ENCODE measurements around the gene C1orf52.
A peak's percentile ranks its signal among the peaks of the same experiment; 100 is the strongest.

Gene C1orf52

DNA sequence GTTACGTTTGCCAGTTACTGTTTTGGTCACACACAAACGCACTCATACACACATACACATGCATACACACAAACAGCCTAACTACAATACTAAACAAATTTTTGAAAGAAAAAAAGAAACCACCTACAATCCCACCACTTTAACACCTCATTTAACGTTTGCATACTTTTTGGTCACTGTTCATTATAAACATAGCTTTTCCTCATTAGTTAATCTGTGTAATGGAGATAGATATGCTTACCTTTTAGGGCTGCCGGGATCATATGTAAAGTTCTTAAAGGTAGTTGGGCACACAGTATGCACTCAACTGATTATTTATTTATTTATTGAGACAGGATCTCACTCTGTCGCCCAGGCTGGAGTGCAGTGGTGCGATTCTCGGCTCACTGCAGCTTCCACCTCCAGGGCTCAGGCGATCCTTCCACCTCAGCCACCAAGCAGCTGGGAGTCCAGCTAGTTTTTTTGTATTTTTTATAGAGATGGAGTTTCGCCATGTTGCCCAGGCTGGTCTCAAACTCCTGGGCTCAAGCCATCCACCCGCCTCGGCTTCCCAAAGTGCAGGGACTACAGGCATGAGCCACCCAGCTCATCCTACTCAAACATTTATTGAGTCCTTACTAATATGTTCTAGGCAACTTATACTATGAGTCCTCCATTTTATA, 17.6 kb upstream of the C1orf52 start:
- peak overlapping the region; percentile 99 for H3K4me3 ChIP-seq (replicated peaks; ENCODE audit: low read depth, low read length)

DNA sequence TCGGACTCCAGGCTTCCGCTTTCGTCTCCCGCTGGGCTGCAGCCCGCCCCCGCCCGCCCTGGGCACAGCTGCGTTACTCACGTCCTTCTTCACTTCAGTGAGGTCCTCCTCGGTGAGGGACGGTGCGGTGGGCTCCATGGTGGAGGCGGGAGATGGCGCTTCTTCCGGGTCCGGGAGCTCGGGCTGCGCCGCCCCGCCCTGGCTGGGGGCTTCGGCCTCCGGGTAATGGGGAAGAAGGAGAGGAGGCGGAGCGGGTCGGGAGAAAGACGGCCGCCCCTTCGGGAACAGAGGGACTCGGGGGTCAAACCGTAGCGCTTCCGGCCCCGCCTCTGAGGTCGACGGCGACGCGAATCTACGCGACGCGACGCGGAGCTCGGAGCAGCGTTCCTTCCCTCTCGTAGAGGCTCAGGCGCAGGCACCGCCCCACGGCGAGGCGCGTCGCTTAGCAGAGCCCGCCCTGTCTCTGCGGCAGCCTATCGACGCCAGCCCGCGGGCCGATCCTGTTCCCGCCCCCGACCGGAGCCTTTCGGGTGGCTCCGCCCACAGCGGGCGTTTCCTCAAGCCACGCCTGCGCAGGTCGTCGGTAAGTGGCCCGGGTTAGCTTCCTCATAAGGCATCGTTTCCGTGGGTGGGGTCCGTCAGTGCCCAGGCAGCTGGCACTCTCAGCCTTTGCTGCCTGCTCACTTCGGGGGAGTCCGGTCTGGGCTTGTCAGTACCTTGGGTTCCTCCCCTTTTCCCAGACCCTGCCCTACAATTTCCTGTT, 16.9 kb upstream of the C1orf52 start, which contains the start of gene BCL10:
Gene BCL10, minus strand, starts transcription at position 418 of the 763 bp plus-strand sequence. Its CDS starts 280 bp downstream, at position 138.
- H3K36me3 ChIP-seq (ENCODE audit: control insufficient read depth, insufficient read depth, low read length): no peaks in the 10 kb centered on the region; the same call in 1 of the 2 replicates
- TF ChIP-seq, protein P1, sequence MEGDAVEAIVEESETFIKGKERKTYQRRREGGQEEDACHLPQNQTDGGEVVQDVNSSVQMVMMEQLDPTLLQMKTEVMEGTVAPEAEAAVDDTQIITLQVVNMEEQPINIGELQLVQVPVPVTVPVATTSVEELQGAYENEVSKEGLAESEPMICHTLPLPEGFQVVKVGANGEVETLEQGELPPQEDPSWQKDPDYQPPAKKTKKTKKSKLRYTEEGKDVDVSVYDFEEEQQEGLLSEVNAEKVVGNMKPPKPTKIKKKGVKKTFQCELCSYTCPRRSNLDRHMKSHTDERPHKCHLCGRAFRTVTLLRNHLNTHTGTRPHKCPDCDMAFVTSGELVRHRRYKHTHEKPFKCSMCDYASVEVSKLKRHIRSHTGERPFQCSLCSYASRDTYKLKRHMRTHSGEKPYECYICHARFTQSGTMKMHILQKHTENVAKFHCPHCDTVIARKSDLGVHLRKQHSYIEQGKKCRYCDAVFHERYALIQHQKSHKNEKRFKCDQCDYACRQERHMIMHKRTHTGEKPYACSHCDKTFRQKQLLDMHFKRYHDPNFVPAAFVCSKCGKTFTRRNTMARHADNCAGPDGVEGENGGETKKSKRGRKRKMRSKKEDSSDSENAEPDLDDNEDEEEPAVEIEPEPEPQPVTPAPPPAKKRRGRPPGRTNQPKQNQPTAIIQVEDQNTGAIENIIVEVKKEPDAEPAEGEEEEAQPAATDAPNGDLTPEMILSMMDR (IDR thresholded peaks at IDR 0.05; ENCODE audit: insufficient read depth, low read length, poor library complexity, severe bottlenecking): no peak
- no peaks in the 10 kb centered on the region for H3K27me3 ChIP-seq (replicated peaks; ENCODE audit: control insufficient read depth, insufficient read depth, low read length)
- H3K4me3 ChIP-seq (replicated peaks; ENCODE audit: low read depth, low read length): peak within 1 kb of the TSS; percentile 99
- DNase-seq (ENCODE audit: extremely low read depth, insufficient read length): peak; percentile 100

More for the DNA sequence above, 17.6 kb upstream of the C1orf52 start:
- TF ChIP-seq, protein P1 (IDR thresholded peaks at IDR 0.05; ENCODE audit: insufficient read depth, low read length, poor library complexity, severe bottlenecking): no peak
- Histone ChIP-seq H3K27me3 (replicated peaks; ENCODE audit: control insufficient read depth, insufficient read depth, low read length) (no peaks in the 10 kb centered on the region), H3K36me3 (ENCODE audit: control insufficient read depth, insufficient read depth, low read length) (no peaks in the 10 kb centered on the region; the same call in 1 of the 2 replicates)
- DNase-seq (ENCODE audit: extremely low read depth, insufficient read length): no peak

DNA sequence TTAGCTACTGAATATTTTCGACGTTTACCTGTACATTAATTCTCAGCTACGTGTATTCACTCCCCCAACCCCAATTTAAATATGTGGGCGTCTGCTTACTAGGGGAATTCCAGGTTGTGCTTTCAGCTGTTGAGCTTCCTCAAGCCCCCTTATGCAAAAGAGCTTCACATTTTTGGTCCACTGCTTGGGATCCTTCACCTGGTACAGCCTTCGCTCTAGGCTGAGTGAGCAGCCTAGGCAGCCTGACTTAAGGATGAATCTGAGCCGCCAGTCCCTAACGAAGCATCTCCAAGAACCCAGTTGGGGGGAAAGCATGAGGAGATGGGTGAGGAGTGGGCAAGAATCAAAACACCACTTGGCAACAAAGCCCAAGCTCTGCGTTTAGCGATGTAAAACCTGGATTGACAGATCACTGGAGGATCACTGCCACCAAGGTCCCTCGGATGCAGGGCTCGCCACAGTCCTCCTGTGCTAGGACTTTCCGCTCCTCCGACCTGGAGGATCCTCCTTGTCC, 16.3 kb upstream of the C1orf52 start:
- H3K4me3 ChIP-seq (replicated peaks; ENCODE audit: low read depth, low read length): peak overlapping the region; percentile 99
- H3K36me3 ChIP-seq (ENCODE audit: control insufficient read depth, insufficient read depth, low read length): no peaks in the 10 kb centered on the region; the same call in 1 of the 2 replicates
- no peak for DNase-seq (ENCODE audit: extremely low read depth, insufficient read length)
- no peaks in the 10 kb centered on the region for H3K27me3 ChIP-seq (replicated peaks; ENCODE audit: control insufficient read depth, insufficient read depth, low read length)
- TF ChIP-seq, protein P1 (IDR thresholded peaks at IDR 0.05; ENCODE audit: insufficient read depth, low read length, poor library complexity, severe bottlenecking): no peak

DNA sequence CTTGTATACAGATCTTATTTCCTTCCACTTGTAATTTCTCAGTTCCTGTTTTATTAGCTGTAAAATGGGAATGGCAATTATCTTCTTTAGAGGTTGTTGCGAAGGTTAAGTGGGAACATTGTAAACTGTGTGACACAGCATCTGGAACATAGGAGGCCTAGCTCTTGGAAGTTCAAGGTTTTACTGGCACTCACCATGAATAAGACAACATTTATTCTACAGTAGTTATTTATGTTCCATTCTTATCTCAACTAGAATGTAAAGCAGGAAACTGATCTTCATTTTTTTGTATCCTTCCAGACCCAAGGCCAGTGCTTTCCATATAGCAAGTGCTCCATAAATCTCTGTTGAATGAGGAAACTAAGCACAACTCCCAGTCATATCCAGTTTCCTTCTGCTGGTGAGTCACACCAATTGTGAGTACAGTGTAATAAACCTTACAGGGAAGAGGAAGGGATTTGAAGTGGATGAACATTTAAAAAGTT, 15.5 kb upstream of the C1orf52 start:
- peak overlapping the region; percentile 99 for H3K4me3 ChIP-seq (replicated peaks; ENCODE audit: low read depth, low read length)
- TF ChIP-seq, protein P1 (IDR thresholded peaks at IDR 0.05; ENCODE audit: insufficient read depth, low read length, poor library complexity, severe bottlenecking): no peak
- H3K36me3 ChIP-seq (ENCODE audit: control insufficient read depth, insufficient read depth, low read length): no peaks in the 10 kb centered on the region; the same call in 1 of the 2 replicates
- no peak for DNase-seq (ENCODE audit: extremely low read depth, insufficient read length)
- H3K27me3 ChIP-seq (replicated peaks; ENCODE audit: control insufficient read depth, insufficient read depth, low read length): no peaks in the 10 kb centered on the region

DNA sequence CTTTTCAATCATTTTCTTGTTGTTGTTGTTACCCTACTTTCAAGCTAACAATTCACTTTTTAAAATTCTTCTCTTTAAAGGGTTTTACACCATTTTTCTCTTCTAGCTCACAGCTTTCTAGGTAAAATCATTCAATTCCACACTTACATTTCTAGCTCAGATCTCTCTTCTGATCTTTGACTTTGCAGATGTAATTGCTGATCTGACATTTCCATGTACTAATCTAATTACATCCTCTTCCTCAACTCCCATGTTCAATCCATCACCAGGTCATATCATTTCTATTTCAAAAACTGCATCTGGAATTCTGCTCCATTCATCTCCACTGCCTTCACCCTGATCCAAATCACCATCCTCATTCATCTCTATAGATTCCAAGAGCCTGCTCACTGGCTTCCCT, 13.9 kb upstream of the C1orf52 start:
- TF ChIP-seq, protein P1 (IDR thresholded peaks at IDR 0.05; ENCODE audit: insufficient read depth, low read length, poor library complexity, severe bottlenecking): no peak
- no peak for DNase-seq (ENCODE audit: extremely low read depth, insufficient read length)
- Histone ChIP-seq H3K4me3 (replicated peaks; ENCODE audit: low read depth, low read length) (no peak overlapping the region), H3K27me3 (replicated peaks; ENCODE audit: control insufficient read depth, insufficient read depth, low read length) (no peaks in the 10 kb centered on the region), H3K36me3 (ENCODE audit: control insufficient read depth, insufficient read depth, low read length) (peaks cover 2% of the 10 kb centered on the region)

Data from GM06990 (cell line).